CD4-positive, alpha-beta T cell (primary cell): ENCODE measurements around the gene LDAH. TPM values are rescaled to one million over a fixed set of nuclear protein-coding genes. Genes with fewer than 3 reads are reported as not detected.

Experiments
- ATAC-seq: fragments of 200-7000 bp; cut with Tn5 transposase; one replicate; pipeline ENCODE4 v1.10.0; 2022; ENCODE audit warnings: mild to moderate bottlenecking; ENCODE audit not compliant: poor library complexity
- CTCF ChIA-PET: fragments of 350-600 bp; sonication (Branson Sonifier 250); formaldehyde crosslinking; loops from one replicate; lab custom pipeline; 2021; ENCODE audit warnings: antibody characterized with exemption, inconsistent platforms; lab: Charles Lee
- POLR2A ChIA-PET: fragments of 350-600 bp; sonication (Branson Sonifier 250); formaldehyde crosslinking; loops from one replicate; lab custom pipeline; 2021; ENCODE audit warnings: antibody characterized with exemption, inconsistent platforms; lab: Charles Lee
- DNase-seq, 14 experiments: peaks; one replicate each; pipeline ENCODE4 v3.0.0-alpha.2; 2013 to 2020; ENCODE audit warnings: mixed read lengths in 2 of 14
- H3K27ac ChIP-seq, 2 donors: one replicate each; pipeline versions ENCODE4 v1.5.1 to v1.7.0; 2013; ENCODE audit warnings: low read length in 2 of 2, low read depth in 1 of 2, mild to moderate bottlenecking in 1 of 2
- H3K27me3 ChIP-seq, 2 experiments: 1 replicate in 1 of 2; 2 replicates in 1 of 2; pipeline versions ENCODE4 v1.6.1 to v1.7.0; 2013; ENCODE audit warnings: low read length in 2 of 2, control low read depth in 1 of 2, mild to moderate bottlenecking in 1 of 2, moderate library complexity in 1 of 2; ENCODE audit not compliant: insufficient read depth in 2 of 2, control insufficient read depth in 1 of 2
- H3K36me3 ChIP-seq: one replicate; pipeline ENCODE4 v1.6.1; 2013; ENCODE audit warnings: low read length, control low read depth; ENCODE audit not compliant: insufficient read depth
- H3K4me1 ChIP-seq: one replicate; pipeline ENCODE4 v1.6.1; 2013; ENCODE audit warnings: low read length, control low read depth; ENCODE audit not compliant: insufficient read depth
- H3K4me3 ChIP-seq: one replicate; pipeline ENCODE4 v1.5.1; 2013; ENCODE audit warnings: mild to moderate bottlenecking, low read length, moderate library complexity
- H3K9me3 ChIP-seq, 2 experiments: 1 replicate in 1 of 2; 2 replicates in 1 of 2; pipeline versions ENCODE4 v1.6.1 to v1.7.0; 2013; ENCODE audit warnings: low read length in 2 of 2, mild to moderate bottlenecking in 2 of 2, control low read depth in 1 of 2, moderate library complexity in 1 of 2; ENCODE audit not compliant: control insufficient read depth in 1 of 2, insufficient read depth in 1 of 2
- H3K27ac Mint-ChIP-seq: one replicate; pipeline ENCODE4 v1.8.0; 2020; ENCODE audit warnings: mixed read lengths
- H3K27me3 Mint-ChIP-seq: one replicate; pipeline ENCODE4 v1.8.0; 2021; ENCODE audit warnings: mixed read lengths
- H3K36me3 Mint-ChIP-seq: one replicate; pipeline ENCODE4 v1.8.0; 2021; ENCODE audit warnings: low read depth, mixed read lengths
- H3K4me1 Mint-ChIP-seq: one replicate; pipeline ENCODE4 v1.8.0; 2021; ENCODE audit warnings: low read depth, mixed read lengths
- H3K4me3 Mint-ChIP-seq: one replicate; pipeline ENCODE4 v1.8.0; 2020; ENCODE audit warnings: mild to moderate bottlenecking, mixed read lengths
- H3K9me3 Mint-ChIP-seq: one replicate; pipeline ENCODE4 v1.8.0; 2020; ENCODE audit warnings: mixed read lengths
- CTCF ChIP-seq: fragments of 200-600 bp; IDR thresholded peaks from one replicate; pipeline ENCODE4 v1.8.0; 2022; ENCODE audit warnings: antibody characterized with exemption, mild to moderate bottlenecking
- intact Hi-C, 2 experiments: fragments of 100-400 bp; cut with DNase I in 1 of 2; cut with micrococcal nuclease in 1 of 2; formaldehyde crosslinking; loops; one replicate each; pipeline versions ENCODE4 v1.15.1 to v1.9.0; 2023 to 2025; cut with DNase I, micrococcal nuclease
- total RNA-seq, 174 experiments: library from RNA in 2 of 174; stranded (reverse) in 2 of 174; gene quantifications; one replicate each; pipeline ENCODE4 v1.2.3 and lab custom pipeline; 2021 to 2026

The LDAH gene
- total RNA-seq, 2 experiments from 2014 or later, result 6.5 to 7.2 TPM

GRCh38 chr2:20638646-20639430 is 184.1 kb downstream of the LDAH start:
- TF ChIP-seq CTCF, result no peak
- ChIA-PET CTCF (no interaction called here), POLR2A (no interaction called here)
- Histone ChIP-seq H3K4me3 (no peak overlapping the region), H3K36me3 (peaks cover 55% of the 10 kb centered on the region), H3K27me3 (no peaks in the 10 kb centered on the region), H3K9me3 (no peaks in the 10 kb centered on the region), H3K4me1 (peaks cover 10% of the 10 kb centered on the region), H3K27ac (no peak overlapping the region)
- H3K4me3 Mint-ChIP-seq, result no peak overlapping the region
- no peaks in the 10 kb centered on the region for H3K9me3 Mint-ChIP-seq
- H3K4me1 Mint-ChIP-seq, result no peaks in the 10 kb centered on the region
- no peak overlapping the region for H3K27ac Mint-ChIP-seq
- peaks cover 72% of the 10 kb centered on the region for H3K36me3 Mint-ChIP-seq
- ATAC-seq (no peak), DNase-seq (no peak)
- no peaks in the 10 kb centered on the region for H3K27me3 Mint-ChIP-seq
- intact Hi-C loops, result no loop called here

GRCh38 chr2:20638014-20638413 is 184.9 kb downstream of the LDAH start:
- CTCF ChIA-PET, result no interaction called here
- Mint-ChIP-seq H3K4me3 (no peak overlapping the region), H3K9me3 (no peaks in the 10 kb centered on the region), H3K27ac (no peak overlapping the region), H3K27me3 (no peaks in the 10 kb centered on the region), H3K4me1 (no peaks in the 10 kb centered on the region), H3K36me3 (peaks cover 66% of the 10 kb centered on the region)
- H3K27me3 ChIP-seq, result no peaks in the 10 kb centered on the region
- no peaks in the 10 kb centered on the region for H3K9me3 ChIP-seq
- no peak overlapping the region for H3K27ac ChIP-seq
- no peak overlapping the region for H3K4me3 ChIP-seq
- intact Hi-C loops, result no loop called here
- POLR2A ChIA-PET, result no interaction called here
- ATAC-seq (no peak), DNase-seq (no peak)
- no peak for TF ChIP-seq CTCF
- H3K36me3 ChIP-seq, result peaks cover 55% of the 10 kb centered on the region
- H3K4me1 ChIP-seq, result peaks cover 10% of the 10 kb centered on the region

GRCh38 chr2:20637147-20637546 is 185.8 kb downstream of the LDAH start:
- Histone ChIP-seq H3K4me3 (no peak overlapping the region), H3K36me3 (peaks cover 55% of the 10 kb centered on the region), H3K27me3 (no peaks in the 10 kb centered on the region), H3K4me1 (peaks cover 2% of the 10 kb centered on the region), H3K9me3 (no peaks in the 10 kb centered on the region), H3K27ac (no peak overlapping the region)
- TF ChIP-seq CTCF, result no peak
- ATAC-seq (no peak), DNase-seq (no peak)
- POLR2A ChIA-PET, result no interaction called here
- H3K4me1 Mint-ChIP-seq, result no peaks in the 10 kb centered on the region
- no peak overlapping the region for H3K4me3 Mint-ChIP-seq
- no peaks in the 10 kb centered on the region for H3K9me3 Mint-ChIP-seq
- CTCF ChIA-PET, result no interaction called here
- H3K36me3 Mint-ChIP-seq, result peaks cover 57% of the 10 kb centered on the region
- intact Hi-C loops, result no loop called here
- H3K27ac Mint-ChIP-seq, result no peak overlapping the region
- H3K27me3 Mint-ChIP-seq, result no peaks in the 10 kb centered on the region
